Natural killer cell (primary cell): ENCODE measurements around the gene SNED1. TPM values are rescaled to one million over a fixed set of nuclear protein-coding genes. Genes with fewer than 3 reads are reported as not detected.
A peak's percentile ranks its signal among the peaks of the same experiment; 100 is the strongest.

Experiments
- ATAC-seq, 3 donors: fragments of 150-1000 bp in 2 of 3; fragments of 200-7000 bp in 1 of 3; cut with Tn5 transposase; 1 replicate in 1 of 3; 2 replicates in 2 of 3; pipeline ENCODE4 v1.10.0; 2021; ENCODE audit warnings: mild to moderate bottlenecking in 2 of 3, moderate library complexity in 2 of 3
- DNase-seq, 2 donors: peaks; one replicate each; pipeline versions ENCODE4 v3.0.0 to v3.0.0-alpha.2; 2013 to 2021; ENCODE audit warnings: mixed read lengths in 1 of 2
- H3K27ac ChIP-seq: one replicate; pipeline ENCODE4 v1.5.1; 2013; ENCODE audit warnings: mild to moderate bottlenecking, low read length
- H3K27me3 ChIP-seq: one replicate; pipeline ENCODE4 v1.6.1; 2013; ENCODE audit warnings: low read length; ENCODE audit not compliant: control insufficient read depth, insufficient read depth
- H3K36me3 ChIP-seq: one replicate; pipeline ENCODE4 v1.6.1; 2013; ENCODE audit warnings: low read length; ENCODE audit not compliant: control insufficient read depth, insufficient read depth
- H3K4me1 ChIP-seq: one replicate; pipeline ENCODE4 v1.6.1; 2013; ENCODE audit warnings: low read length; ENCODE audit not compliant: control insufficient read depth, insufficient read depth
- H3K4me3 ChIP-seq: one replicate; pipeline ENCODE4 v1.5.1; 2013; ENCODE audit warnings: low read length
- H3K9me3 ChIP-seq: one replicate; pipeline ENCODE4 v1.6.1; 2013; ENCODE audit warnings: low read length; ENCODE audit not compliant: control insufficient read depth, insufficient read depth
- H3K27ac Mint-ChIP-seq, 2 donors: one replicate each; pipeline ENCODE4 v1.8.0; 2022; ENCODE audit warnings: mild to moderate bottlenecking in 2 of 2, mixed read lengths in 2 of 2, moderate library complexity in 1 of 2
- H3K27me3 Mint-ChIP-seq, 2 donors: one replicate each; pipeline ENCODE4 v1.8.0; 2022; ENCODE audit warnings: low read depth in 2 of 2, mixed read lengths in 2 of 2
- H3K36me3 Mint-ChIP-seq: one replicate; pipeline ENCODE4 v1.8.0; 2022; ENCODE audit warnings: mixed read lengths
- H3K4me1 Mint-ChIP-seq, 2 donors: one replicate each; pipeline ENCODE4 v1.8.0; 2022; ENCODE audit warnings: mixed read lengths in 2 of 2
- H3K4me3 Mint-ChIP-seq: one replicate; pipeline ENCODE4 v1.8.0; 2022; ENCODE audit warnings: mild to moderate bottlenecking, moderate library complexity, mixed read lengths
- H3K9me3 Mint-ChIP-seq, 2 donors: one replicate each; pipeline ENCODE4 v1.8.0; 2022; ENCODE audit warnings: mixed read lengths in 2 of 2
- CTCF ChIP-seq: fragments of 200-600 bp; IDR thresholded peaks from one replicate; pipeline ENCODE4 v1.8.0; 2022; ENCODE audit warnings: antibody characterized with exemption
- WGBS: methylation state at CpG from one replicate; pipeline ENCODE4 v1.1.7; 2013; ENCODE audit warnings: missing lambda C conversion rate; ENCODE audit not compliant: insufficient coverage; 5-methylcytosine and 5-hydroxymethylcytosine counted together
- intact Hi-C: fragments of 100-400 bp; cut with micrococcal nuclease; formaldehyde crosslinking; loops from one replicate; pipeline ENCODE4 v1.14.2; 2022
- total RNA-seq, 4 donors: library from RNA; stranded (reverse); fragments of 120-200 nt in 1 of 4; gene quantifications; one replicate each; pipeline versions ENCODE4 v1.2.3 to v1.2.4, GENCODE V29; 2013 to 2022

Gene SNED1
- total RNA-seq, 3 donors from 2014 or later (not counting 1 experiment from before 2014, with no cell fraction given) = 0.97 to 4.9 (median 2.5) TPM

GRCh38 chr2:241001413-241002274 lies 3.2 kb downstream of the SNED1 start:
- Histone ChIP-seq H3K27ac (no peak overlapping the region), H3K9me3 (peaks cover 14% of the 10 kb centered on the region), H3K4me1 (peaks cover 7% of the 10 kb centered on the region), H3K36me3 (no peaks in the 10 kb centered on the region), H3K27me3 (peaks cover 6% of the 10 kb centered on the region), H3K4me3 (no peak overlapping the region)
- no peak for ATAC-seq
- peaks cover 0 to 9% of the 10 kb centered on the region in 2 donors for H3K4me1 Mint-ChIP-seq
- peaks cover 9% of the 10 kb centered on the region for H3K36me3 Mint-ChIP-seq
- 91% methylated on average over 21 of the region's 21 CpGs for WGBS
- H3K4me3 Mint-ChIP-seq = peak overlapping the region; percentile 49
- H3K27me3 Mint-ChIP-seq = peaks cover 18 to 35% of the 10 kb centered on the region in 2 donors
- H3K9me3 Mint-ChIP-seq = peaks cover 2 to 11% of the 10 kb centered on the region in 2 donors
- no peak overlapping the region for H3K27ac Mint-ChIP-seq
- no peak for TF ChIP-seq CTCF
- DNase-seq = peak in 1 of 2 donors; percentile 11
- intact Hi-C loops = no loop called here

- peaks cover 0 to 7% of the 10 kb centered on the region in 2 donors for H3K4me1 Mint-ChIP-seq
- no peak overlapping the region for H3K27ac Mint-ChIP-seq
- intact Hi-C loops = no loop called here
- no peak for TF ChIP-seq CTCF
- ATAC-seq (no peak), DNase-seq (no peak)
- H3K27me3 Mint-ChIP-seq = peaks cover 18 to 35% of the 10 kb centered on the region in 2 donors
- H3K4me3 Mint-ChIP-seq = no peak overlapping the region
- Histone ChIP-seq H3K4me1 (peaks cover 7% of the 10 kb centered on the region), H3K4me3 (no peak overlapping the region), H3K9me3 (peaks cover 14% of the 10 kb centered on the region), H3K36me3 (no peaks in the 10 kb centered on the region), H3K27me3 (peaks cover 6% of the 10 kb centered on the region), H3K27ac (no peak overlapping the region)
- 89% methylated on average over 11 of the region's 11 CpGs for WGBS
- peaks cover 2 to 11% of the 10 kb centered on the region in 2 donors for H3K9me3 Mint-ChIP-seq
- H3K36me3 Mint-ChIP-seq = peaks cover 9% of the 10 kb centered on the region
These were observed 4.0 kb downstream of the SNED1 start for GRCh38 chr2:241002275-241003046.

GRCh38 chr2:241003047-241003360 lies 4.6 kb downstream of the SNED1 start:
- Histone ChIP-seq H3K4me1 (peaks cover 3% of the 10 kb centered on the region), H3K36me3 (no peaks in the 10 kb centered on the region), H3K27ac (no peak overlapping the region), H3K9me3 (peaks cover 14% of the 10 kb centered on the region), H3K4me3 (no peak overlapping the region), H3K27me3 (peaks cover 6% of the 10 kb centered on the region)
- H3K36me3 Mint-ChIP-seq = peaks cover 9% of the 10 kb centered on the region
- no peak for ATAC-seq
- peaks cover 0 to 6% of the 10 kb centered on the region in 2 donors for H3K4me1 Mint-ChIP-seq
- H3K27me3 Mint-ChIP-seq = peaks cover 16 to 33% of the 10 kb centered on the region in 2 donors
- H3K4me3 Mint-ChIP-seq = no peak overlapping the region
- TF ChIP-seq CTCF = no peak
- WGBS = 90% methylated on average over 3 of the region's 7 CpGs
- DNase-seq = no peak
- H3K27ac Mint-ChIP-seq = no peak overlapping the region
- intact Hi-C loops = no loop called here
- peaks cover 2 to 11% of the 10 kb centered on the region in 2 donors for H3K9me3 Mint-ChIP-seq
